Osteocyte (in vitro differentiated cells): Measurements from ENCODE around the gene ME3. TPM values are rescaled to one million over a fixed set of nuclear protein-coding genes. Genes with fewer than 3 reads are reported as not detected.

Source experiments
- DNase-seq: peaks from one replicate; pipeline ENCODE4 v3.0.0; 2021; ENCODE audit warnings: mixed read lengths; ENCODE audit not compliant: unreplicated experiment; ENCODE audit errors: extremely low spot score
- H3K27ac Mint-ChIP-seq: one replicate; pipeline ENCODE4 v1.8.0; 2021; ENCODE audit warnings: mild to moderate bottlenecking, mixed read lengths; ENCODE audit not compliant: unreplicated experiment
- H3K27me3 Mint-ChIP-seq: one replicate; pipeline ENCODE4 v1.8.0; 2021; ENCODE audit warnings: mixed read lengths; ENCODE audit not compliant: unreplicated experiment
- H3K36me3 Mint-ChIP-seq: one replicate; pipeline ENCODE4 v1.8.0; 2021; ENCODE audit warnings: mixed read lengths; ENCODE audit not compliant: unreplicated experiment
- H3K4me1 Mint-ChIP-seq: one replicate; pipeline ENCODE4 v1.8.0; 2021; ENCODE audit warnings: mixed read lengths; ENCODE audit not compliant: unreplicated experiment
- H3K4me3 Mint-ChIP-seq: one replicate; pipeline ENCODE4 v1.8.0; 2021; ENCODE audit warnings: mild to moderate bottlenecking, moderate library complexity, mixed read lengths; ENCODE audit not compliant: unreplicated experiment
- H3K9me3 Mint-ChIP-seq: one replicate; pipeline ENCODE4 v1.8.0; 2021; ENCODE audit warnings: mixed read lengths; ENCODE audit not compliant: unreplicated experiment
- CTCF ChIP-seq: fragments of 200-600 bp; sonication (generic); IDR thresholded peaks from 2 replicates; pipeline ENCODE4 v1.5.0; 2021; ENCODE audit warnings: antibody characterized with exemption, mild to moderate bottlenecking, moderate library complexity
- total RNA-seq: library from RNA; stranded (reverse); gene quantifications from 2 replicates; pipeline ENCODE4 v1.2.1, GENCODE V29; 2021

The ME3 gene
- total RNA-seq, 1 donor from 2014 or later: 19.5 TPM

DNA sequence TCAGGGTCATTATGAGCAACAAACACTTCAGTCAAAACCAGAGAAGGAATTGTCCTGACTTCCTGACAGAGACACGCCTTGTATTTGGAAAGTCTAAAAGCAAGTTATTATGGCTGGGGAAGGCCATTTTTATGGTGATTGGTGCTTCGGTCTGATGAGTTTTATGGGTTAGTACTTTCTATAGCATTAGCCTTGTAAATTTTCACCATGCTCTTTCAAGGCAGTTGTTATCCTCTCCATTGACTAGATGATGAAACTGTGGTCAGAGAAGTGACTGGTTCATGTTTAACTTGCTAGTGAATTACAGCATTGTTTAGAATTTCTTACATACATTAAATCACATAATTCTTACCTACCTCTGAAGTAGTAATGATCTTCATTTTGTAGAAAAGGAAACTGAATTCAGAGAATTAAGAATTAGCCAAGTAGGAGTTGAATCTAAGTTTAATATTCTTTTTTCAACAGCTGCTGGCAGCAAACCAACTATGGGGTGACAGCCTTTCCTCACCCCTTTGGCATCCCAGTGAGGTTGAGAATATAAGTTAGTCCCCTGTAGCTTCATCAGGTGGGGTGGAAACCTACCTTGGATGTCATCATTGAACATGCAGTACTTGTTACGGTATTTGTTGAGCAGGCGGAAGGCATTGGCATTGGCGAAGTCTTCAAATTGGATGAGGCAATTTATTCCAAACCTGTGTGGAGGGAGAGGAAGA, 207.8 kb downstream of the ME3 start:
- Mint-ChIP-seq H3K27me3 (no peaks in the 10 kb centered on the region), H3K9me3 (no peaks in the 10 kb centered on the region), H3K27ac (no peak overlapping the region), H3K4me1 (peaks cover 44% of the 10 kb centered on the region), H3K36me3 (peaks cover 9% of the 10 kb centered on the region), H3K4me3 (no peak overlapping the region)
- TF ChIP-seq CTCF: no peak
- no peak for DNase-seq

- Mint-ChIP-seq H3K4me1 (peaks cover 51% of the 10 kb centered on the region), H3K27me3 (no peaks in the 10 kb centered on the region)
These were observed 208.5 kb downstream of the ME3 start for GRCh38 chr11:86463955-86464354.

GRCh38 chr11:86463120-86463519, 209.3 kb downstream of the ME3 start:
- Mint-ChIP-seq H3K27me3 (no peaks in the 10 kb centered on the region), H3K9me3 (no peaks in the 10 kb centered on the region), H3K4me3 (no peak overlapping the region), H3K36me3 (peaks cover 9% of the 10 kb centered on the region), H3K4me1 (peaks cover 58% of the 10 kb centered on the region), H3K27ac (no peak overlapping the region)
- no peak for DNase-seq
- TF ChIP-seq CTCF: no peak

More at GRCh38 chr11:86463955-86464354, 208.5 kb downstream of the ME3 start:
- H3K4me3 Mint-ChIP-seq: no peak overlapping the region
- no peaks in the 10 kb centered on the region for H3K9me3 Mint-ChIP-seq
- no peak overlapping the region for H3K27ac Mint-ChIP-seq
- TF ChIP-seq CTCF: no peak
- H3K36me3 Mint-ChIP-seq: peaks cover 9% of the 10 kb centered on the region
- no peak for DNase-seq

DNA sequence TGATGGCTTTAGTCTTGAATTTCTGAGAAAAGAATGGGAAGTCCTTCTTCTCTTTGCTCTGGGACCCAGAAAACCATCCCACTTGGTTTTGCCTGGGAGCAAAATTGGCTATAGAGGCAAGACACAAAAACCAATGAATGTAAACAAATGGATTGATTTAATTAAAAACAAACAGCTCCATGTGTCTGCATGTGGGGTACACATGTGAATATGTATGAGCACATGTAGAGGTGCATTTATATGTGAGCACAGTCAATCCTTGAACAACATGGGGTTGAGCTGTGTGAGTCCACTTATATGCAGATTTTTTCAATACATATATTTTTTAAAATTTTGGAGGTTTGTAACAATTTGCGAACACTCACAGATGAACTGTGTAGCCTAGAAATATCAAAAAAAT, 210.5 kb downstream of the ME3 start:
- peaks cover 9% of the 10 kb centered on the region for H3K36me3 Mint-ChIP-seq
- H3K4me3 Mint-ChIP-seq: no peak overlapping the region
- H3K9me3 Mint-ChIP-seq: no peaks in the 10 kb centered on the region
- peaks cover 60% of the 10 kb centered on the region for H3K4me1 Mint-ChIP-seq
- TF ChIP-seq CTCF: no peak
- DNase-seq: no peak
- H3K27me3 Mint-ChIP-seq: no peaks in the 10 kb centered on the region
- peak overlapping the region; percentile 88 for H3K27ac Mint-ChIP-seq

DNA sequence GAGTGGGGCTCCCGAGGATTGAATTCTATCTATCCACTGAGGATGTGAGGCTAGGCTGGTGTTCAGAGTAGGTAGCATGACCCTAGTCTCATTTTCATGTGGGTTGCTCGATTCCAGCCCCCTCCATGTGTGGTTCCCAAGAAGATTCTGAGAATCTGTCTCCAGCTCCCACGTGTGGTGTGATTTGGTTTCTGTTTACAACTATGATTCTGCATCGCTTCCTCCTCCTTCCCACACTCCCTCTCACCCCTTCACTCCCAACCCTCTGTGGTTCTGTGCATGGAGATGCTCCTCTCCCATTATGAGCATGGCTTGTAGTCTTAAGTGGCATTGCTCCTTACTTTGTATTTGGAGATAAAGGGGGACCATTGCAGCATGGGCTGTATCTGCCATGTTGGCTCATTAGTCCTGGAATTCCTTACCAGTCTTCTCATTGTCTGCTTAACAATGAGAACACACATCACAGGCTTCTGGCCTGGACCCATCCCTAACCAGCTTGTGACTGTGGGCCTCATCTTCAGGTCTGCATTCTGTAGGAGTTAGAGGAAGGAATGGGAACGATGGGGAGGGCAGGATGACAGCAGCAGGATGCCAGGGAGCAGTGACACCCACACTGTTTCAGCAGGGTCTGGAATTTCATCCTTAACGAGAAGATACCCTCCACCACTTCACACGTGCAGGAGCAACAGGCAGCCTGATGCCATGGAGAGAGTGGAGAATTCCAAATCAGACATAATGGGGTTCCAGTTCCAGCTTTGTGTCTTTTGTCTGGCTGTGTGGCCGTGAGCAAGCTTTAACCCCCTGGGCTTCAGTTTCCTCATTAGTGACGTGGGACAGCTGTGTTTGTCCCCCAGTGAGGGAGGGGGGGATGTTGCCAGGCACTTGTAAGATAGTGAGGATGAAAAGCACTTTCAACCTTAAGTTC, 211.7 kb downstream of the ME3 start:
- Mint-ChIP-seq H3K27ac (peak overlapping the region; percentile 88), H3K4me1 (peaks cover 63% of the 10 kb centered on the region), H3K9me3 (no peaks in the 10 kb centered on the region), H3K4me3 (no peak overlapping the region), H3K27me3 (no peaks in the 10 kb centered on the region), H3K36me3 (peaks cover 9% of the 10 kb centered on the region)
- TF ChIP-seq CTCF: no peak
- DNase-seq: peak; percentile 19
